Activated T-helper 1 cell treated with Interleukin-2 at 50 U/mL for 16 hours (primary cell): ENCODE measurements around the gene C18orf63.
"Not testable (repeated sequence)": the region's sequence is repeated elsewhere in the genome, so short reads cannot be mapped to it uniquely, and the experiment has no call there.

Experiments
- DNase-seq: peaks from one replicate; pipeline ENCODE4 v3.0.0-alpha.2; 2020; ENCODE audit warnings: low read depth

Gene C18orf63

GRCh38 chr18:74315464-74316256 is at the start of gene C18orf63:
Gene C18orf63, plus strand, starts transcription at chr18:74315839. Its CDS starts 2,027 bp downstream, at chr18:74317866.
- DNase-seq, result no peak

- DNase-seq, result no peak
These were observed 49.5 kb upstream of the C18orf63 start for GRCh38 chr18:74266161-74266560.

DNA sequence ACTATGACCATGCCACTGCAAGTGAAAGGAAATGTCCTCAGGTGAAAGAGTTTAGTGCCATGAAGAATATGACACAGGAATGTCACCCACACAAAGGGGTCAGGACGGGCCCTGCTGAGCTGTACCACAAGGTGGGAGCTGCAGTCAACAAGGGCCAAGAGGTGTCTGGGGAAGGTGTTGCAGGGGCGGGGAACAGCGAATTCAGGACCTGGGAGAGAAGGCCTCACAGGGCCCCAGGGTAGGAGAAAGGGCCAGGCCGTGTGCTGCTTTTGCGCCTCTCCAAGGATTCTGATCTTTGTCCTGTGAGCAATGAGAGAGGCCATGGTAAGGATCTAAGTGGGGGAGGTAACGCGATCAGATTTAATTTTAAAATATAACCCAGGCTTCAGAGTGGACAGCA is 47.5 kb upstream of the C18orf63 start:
- no peak for DNase-seq

DNA sequence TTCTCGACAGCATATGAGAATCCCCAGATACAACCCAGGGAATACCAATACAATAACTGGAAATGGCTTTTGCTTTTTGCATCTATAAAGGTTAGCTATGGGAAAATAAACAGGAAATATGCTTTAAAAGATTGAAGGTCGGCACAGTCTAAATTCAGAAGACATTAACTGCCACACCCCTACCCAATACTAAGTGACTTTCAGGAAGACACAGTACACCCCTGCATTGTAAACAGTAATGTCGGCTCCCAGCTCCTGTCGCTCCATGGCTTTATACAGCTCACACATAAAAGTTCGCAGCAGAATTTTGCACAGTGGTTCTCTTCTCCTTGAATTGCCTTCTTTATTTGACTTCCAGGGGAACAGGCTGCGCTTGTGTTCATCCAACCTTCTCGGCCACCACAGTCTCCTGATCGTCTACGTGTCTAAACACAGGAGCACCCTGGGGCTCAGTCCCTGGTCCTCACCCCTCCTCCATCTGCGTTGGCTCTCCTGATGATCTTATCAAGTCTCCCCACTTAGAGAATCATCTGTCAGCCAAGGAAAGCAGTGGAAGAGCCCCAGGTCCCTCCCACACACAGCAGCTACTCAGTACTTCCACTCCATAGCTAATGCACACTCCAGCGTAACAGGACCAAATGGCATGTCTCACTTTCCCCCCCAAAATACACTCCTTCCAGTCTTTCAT is 46.6 kb upstream of the C18orf63 start:
- no peak for DNase-seq

DNA sequence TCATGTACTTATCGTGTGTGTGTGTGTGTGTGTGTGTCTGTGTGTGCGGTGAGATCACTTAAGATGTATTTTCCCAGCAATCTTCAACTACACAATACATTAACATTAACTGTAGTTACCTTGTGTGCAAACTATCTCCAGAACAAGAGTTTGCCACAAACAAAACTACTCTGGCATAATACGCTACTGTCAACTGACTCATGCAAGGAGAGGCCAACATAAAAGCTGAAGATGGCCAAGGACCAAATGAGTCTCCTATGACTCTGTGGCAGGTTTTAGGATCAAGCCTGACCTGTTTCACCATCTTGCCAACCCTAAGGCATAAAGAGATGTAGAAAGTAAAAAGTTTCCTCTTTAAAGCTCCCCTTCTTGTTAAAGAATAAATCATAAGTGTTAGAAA is 44.0 kb upstream of the C18orf63 start:
- DNase-seq, result no peak

DNA sequence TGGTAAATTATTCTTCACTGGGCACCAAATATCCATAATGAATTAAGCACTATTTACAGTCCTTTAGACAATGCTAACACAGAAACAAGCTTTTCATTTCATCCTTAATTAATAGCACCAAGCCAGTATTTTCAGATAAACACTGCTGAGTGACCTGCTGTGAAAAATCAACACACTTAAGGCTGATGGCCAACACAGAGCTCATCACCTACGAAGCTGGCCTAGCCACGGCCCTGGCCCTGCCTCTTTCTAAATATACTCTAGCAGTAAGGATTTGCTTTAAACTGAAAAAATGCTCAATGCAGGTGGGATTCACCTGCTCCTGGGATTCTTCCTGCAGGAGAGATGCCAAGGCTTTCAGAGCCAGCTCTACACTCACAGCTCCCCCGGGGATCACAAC is 42.2 kb upstream of the C18orf63 start:
- no peak for DNase-seq

DNA sequence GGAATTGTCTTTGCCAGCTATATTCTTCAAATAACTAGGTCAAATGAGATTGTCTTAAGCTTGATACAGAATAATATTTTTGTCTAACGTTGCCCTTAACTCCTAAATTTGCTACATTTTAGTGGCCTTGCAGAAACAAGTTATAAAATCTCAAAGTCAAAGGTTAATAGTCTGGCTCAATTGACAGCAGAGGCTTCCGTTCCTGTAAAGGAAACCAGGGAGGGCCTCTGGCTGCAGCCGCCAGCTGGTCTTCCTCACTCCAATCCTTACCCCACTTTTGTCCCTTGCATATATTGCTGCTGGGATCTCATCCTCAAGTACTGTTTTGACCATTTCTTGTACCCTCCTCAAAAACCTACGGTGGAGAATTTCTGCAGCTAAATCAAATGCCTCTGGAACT is 40.9 kb upstream of the C18orf63 start:
- DNase-seq, result no peak

GRCh38 chr18:74275736-74276135 is 39.9 kb upstream of the C18orf63 start:
- no peak for DNase-seq

DNA sequence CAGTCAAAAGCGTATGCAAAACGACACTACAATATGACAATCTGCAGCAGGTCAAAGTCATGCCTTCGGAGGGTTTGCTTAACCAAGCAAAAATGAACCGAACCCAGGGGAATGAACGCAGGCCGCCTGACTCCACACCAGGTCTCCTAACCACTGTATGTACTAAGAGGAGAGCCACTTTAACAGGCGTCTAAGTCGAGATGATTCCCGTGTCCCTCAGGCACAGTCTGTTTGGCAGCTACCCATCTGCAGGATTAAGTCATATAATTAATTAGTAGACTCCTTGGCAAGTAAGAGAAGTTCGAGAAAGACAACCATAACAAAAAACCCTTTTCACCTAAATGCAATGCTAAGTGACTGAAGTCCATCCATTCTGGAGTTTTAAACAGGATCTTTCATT is 39.0 kb upstream of the C18orf63 start:
- no peak for DNase-seq

- DNase-seq, result no peak
These were observed 38.3 kb upstream of the C18orf63 start for GRCh38 chr18:74277296-74277695.

GRCh38 chr18:74278058-74278457 is 37.6 kb upstream of the C18orf63 start:
- DNase-seq, result no peak

DNA sequence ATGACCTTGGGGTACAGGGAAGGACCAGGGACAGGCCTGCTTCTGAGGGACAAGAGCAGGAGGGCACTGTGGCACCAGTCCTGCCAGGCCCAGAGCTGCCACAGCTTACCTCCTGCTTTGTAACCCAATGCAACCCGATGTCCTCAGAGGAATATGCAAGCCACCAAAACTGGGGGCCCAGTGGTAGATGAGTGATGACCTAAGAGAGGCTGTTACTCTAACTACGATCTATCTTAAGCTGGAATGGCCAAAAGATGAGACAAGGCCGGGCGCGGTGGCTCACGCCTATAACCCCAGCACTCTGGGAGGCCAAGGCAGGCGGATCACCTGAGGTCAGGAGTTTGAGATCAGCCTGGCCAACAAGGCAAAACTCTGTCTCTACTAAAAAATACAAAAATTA is 36.7 kb upstream of the C18orf63 start:
- no peak for DNase-seq

GRCh38 chr18:74281011-74281979 is 34.3 kb upstream of the C18orf63 start:
- no peak for DNase-seq

- no peak for DNase-seq
These were observed 33.5 kb upstream of the C18orf63 start for GRCh38 chr18:74281980-74282754.

DNA sequence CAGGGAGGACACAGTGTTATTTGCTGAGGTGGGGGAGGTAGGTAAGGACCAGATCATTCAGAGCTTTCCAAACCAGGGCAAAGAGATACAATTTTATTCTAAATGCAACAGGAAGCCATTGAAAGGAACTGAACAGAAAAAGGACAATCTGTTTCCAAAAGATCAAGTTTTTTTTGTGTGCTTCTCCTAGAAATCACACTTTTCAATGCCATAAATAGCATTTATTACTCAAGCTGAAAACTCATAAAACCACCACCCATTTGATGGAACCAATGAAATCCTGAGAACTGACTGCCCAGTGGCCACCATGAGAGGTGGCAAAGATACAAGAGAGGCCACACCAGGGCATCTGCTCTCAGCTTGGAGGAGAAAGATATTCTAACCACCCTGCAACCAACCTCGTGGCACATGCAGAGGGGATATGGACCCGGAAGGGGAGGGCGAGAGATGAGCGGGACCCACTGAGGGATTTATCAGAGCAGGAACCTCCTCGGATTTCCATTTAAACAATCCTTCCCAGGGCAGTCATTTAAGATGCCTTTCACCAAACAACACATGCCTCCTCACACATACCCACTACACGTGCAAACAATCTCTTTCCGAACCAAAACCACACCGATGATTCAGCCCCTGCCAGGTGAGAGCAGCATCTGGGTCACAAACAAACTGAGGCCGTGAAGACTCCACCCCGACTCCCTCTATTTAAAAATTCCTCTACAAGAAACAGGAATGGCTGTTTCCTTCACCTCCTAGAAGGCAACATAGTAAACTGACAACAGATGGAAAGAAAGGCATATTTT is 32.7 kb upstream of the C18orf63 start:
- no peak for DNase-seq

DNA sequence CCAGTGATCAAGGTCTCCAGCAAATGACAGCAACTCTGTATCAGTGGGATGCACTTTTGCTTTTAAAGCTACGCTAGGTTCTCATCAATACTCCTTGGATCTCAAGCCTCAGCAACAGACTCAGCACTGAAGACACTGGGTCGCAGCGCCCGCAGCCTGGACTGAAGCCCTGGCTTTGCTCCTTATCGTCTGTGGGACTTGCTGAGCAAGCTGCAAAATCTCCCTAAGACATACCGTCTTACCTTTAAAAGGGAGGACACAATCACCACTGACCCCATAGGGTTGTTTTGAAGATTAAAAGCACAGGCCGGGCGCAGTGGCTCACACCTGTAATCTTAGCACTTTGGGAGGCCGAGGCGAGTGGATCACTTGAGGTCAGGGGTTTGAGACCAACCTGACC is 32.0 kb upstream of the C18orf63 start:
- DNase-seq, result no peak

DNA sequence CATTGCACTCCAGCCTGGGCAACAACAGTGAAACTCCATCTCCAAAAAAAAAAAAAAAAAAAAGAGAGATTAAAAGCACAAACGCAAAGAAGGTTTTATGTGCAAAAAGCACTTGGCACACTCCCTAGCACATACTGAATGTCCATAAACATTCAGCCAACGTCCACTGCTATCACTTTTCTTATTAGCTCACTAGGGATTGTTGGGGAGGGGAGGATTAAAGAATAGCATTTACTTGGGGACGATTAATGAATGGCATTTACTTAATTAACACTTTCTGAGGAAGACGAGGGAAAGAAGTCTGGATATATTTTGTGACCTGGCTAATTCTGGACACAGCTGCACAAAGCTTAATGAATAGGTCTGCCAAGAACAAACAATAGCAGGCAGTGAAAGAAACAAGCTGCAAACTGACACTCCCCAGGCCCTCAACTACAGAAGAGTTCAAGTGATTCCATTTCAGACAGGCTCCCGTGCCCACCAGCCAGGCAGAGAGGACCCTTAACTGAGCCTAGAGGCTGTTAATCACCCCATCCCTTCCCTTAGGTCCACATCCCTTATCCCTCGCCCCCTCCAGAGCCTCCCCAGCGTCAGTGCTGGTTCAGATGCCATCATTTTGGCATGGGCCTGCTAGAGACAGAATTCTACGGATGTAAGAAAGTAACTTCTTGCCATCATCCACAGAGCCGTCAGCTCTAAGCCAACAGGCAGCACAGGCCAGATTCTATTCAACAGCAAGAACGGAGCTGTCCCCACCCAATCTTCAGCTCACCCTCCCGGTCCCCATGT is 31.3 kb upstream of the C18orf63 start:
- DNase-seq, result no peak

GRCh38 chr18:74284980-74285355 is 30.7 kb upstream of the C18orf63 start:
- DNase-seq, result no peak

- DNase-seq, result not testable (repeated sequence)
These were observed 30.1 kb upstream of the C18orf63 start for GRCh38 chr18:74285583-74285982.
